GM19328 (cell line): ENCODE results near the gene CDC6.

Source experiments
- ATAC-seq: cut with Tn5 transposase; IDR thresholded peaks from one replicate; pipeline ENCODE4 v1.9.1; 2021; ENCODE audit warnings: mild to moderate bottlenecking, moderate library complexity; ENCODE audit not compliant: unreplicated experiment

The CDC6 gene

DNA sequence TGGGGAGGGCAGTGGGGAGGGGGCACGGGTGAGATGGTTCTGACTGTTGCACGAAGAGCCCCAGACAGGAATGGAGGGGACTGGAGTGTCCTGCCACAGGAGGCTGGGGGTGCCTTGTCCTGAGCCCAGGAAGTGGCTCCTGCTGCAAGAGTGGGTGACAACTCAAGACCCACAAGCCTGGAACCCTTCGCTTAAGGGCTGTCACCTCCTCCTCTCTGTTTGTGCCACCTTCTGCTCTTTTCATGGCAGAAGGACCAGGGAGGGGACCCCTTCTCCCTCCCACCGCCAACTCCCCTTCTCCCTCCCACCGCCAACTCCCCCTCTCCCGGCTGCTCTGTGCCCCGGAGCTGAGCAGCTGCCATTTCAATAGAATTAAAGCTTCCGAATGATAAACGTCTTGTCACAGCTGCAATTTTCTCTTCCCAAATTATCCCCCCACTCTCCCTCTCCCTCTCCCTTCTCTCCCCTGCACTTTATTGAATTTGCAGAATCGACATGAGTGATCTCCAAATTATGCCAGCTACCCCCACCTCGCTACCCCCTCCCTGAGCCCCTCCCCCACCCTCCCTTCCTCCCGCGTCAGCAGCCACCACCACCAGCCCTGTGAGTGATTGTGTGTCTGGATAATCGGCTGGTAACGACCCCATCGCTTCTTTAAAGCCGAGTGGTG, 63.1 kb downstream of the CDC6 start:
- no peak for ATAC-seq

DNA sequence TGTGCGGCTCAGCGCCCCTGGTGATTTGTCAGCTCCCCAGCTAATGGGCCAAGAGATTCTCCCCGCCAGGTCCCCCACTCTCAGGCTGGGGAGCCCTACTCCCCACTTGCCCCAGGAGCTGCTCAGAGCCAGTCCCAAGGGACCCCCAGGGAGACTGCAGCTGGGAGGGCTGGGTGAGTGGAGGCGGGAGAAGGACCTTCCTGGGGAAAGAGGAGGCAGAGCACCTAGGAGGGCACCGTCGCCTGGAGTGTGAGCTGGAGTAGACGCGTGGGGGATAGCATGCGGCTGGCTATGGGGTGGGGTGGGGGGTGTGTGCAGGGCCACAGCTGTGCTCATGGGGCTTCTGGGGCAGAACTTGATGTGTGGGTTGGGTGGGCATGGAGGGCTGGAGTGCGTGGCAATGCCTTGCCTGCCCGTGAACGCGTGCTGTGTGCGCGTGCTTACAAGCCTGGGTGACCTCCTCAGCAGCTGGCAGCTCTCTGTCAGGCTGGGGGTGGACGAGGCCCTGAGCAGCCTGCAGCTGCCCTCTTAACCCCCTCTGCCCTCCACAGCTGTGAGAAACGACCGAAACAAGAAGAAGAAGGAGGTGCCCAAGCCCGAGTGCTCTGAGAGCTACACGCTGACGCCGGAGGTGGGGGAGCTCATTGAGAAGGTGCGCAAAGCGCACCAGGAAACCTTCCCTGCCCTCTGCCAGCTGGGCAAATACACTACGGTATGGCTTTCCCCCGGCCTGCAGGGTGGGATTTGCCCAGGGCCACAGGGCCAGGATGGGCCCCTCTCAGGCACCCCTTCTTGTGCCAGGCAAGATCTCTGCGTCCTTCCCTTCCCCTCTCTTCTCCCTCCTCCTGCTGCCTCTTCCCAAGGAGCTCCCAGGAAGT, 63.9 kb downstream of the CDC6 start:
- ATAC-seq: no peak

DNA sequence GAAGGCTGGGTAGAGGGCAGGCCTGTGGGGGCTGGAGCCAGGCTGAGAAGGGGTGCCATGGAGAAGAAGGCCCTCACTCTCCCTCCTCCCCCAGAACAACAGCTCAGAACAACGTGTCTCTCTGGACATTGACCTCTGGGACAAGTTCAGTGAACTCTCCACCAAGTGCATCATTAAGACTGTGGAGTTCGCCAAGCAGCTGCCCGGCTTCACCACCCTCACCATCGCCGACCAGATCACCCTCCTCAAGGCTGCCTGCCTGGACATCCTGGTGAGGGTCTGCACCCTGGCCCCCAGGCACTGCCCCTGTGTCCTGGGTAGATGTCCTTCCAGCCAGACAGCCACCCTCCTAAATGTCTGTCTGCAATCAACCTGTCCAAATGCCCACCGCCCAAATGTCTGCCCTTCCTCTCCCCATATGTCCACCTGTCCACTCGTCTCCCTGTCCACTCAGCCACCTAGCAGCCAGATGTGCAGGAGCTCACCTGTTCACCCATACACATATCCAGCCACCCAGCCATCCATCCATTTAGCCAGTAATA, 64.6 kb downstream of the CDC6 start:
- ATAC-seq: no peak

DNA sequence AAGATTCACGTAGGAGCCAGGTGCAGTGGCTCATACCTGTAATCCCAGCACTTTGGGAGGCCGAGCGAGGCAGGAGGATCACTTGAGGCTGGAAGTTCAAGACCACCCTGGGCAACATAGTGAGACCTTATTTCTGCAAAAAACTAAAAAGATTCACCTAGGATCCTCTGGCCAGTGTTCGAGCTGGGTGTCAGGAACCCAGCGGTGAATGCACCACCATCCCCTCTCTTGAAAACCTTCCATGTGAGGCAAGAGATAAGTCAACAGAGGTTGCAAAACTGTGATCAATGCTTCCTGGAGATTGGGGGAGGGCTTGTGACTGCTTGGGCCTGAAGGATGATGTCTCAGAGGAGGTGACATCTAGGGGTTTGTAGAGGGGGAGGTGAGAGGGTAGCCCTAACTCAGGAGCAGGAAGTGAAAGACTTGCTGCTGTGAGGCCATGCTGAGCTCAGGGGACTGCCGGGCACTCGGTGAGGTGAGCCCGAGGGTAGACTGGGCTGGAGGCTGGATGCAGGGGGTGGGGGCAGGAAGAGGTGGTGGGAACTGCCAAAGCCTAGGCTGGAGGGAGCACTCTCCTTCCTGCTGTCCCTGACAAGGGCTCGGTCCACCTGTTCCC, 65.2 kb downstream of the CDC6 start:
- no peak for ATAC-seq
